Measurements from ENCODE around the gene FGF9. TPM values are rescaled to one million over a fixed set of nuclear protein-coding genes. Genes with fewer than 3 reads are reported as not detected.

The FGF9 gene
- 0.11 TPM in 1 of 5 replicates, not detected in the others for total RNA-seq (2022; extraction: Qiagen RNA extraction)

GRCh38 chr13:21670883-21671619 is at the start of gene FGF9:
FGF9 (plus strand) TSS chr13:21671073; CDS start chr13:21671913, 840 bp downstream.

Other genes with a start within 250 kb of the FGF9 start
- 13.8 to 22.7 TPM (median 17.6 TPM) in 5 replicates for gene ZDHHC20, start 211.8 kb upstream of the FGF9 start, total RNA-seq (2022; extraction: Qiagen RNA extraction)
- 15.8 to 17.6 TPM (median 17.1 TPM) in 5 replicates for gene MICU2, start 66.9 kb upstream of the FGF9 start, total RNA-seq (2022; extraction: Qiagen RNA extraction)

Measured in A549 treated with dexamethasone at 1 μM for 4 hours (cell line).